Measurements from ENCODE around the gene SHB. TPM values are rescaled to one million over a fixed set of nuclear protein-coding genes. Genes with fewer than 3 reads are reported as not detected.

The SHB gene
- polyA plus RNA-seq, 2 of the 4 experiments (the other 2 are of a cell fraction) = 15.4 to 22.0 TPM

DNA sequence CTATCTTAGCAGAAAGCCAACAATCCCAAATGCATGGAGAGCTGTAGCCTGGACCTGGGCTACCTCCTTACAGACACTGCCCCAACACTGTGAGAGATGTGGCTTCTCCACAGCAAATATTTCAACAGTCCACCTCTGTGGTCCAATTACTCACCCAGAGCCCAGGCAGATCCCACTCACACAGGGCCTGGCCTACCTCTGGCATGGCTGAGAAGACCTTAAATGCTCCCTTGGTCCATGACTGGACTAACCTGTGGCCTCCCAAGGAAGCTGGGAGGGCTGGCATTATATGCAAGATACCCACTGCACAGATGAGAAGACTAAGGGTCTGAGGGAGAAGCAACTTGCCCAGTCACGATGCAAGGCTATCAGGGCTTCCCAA, 142.3 kb downstream of the SHB start:
- ChIA-PET CTCF (interaction anchor here (0.7 to 4.9 kb wide), 5 partner anchors 13 to 161 kb away, joined by 3 to 35 read pairs (median 4); no protein-coding TSS in a partner anchor), POLR2A (no interaction called here)
- Histone ChIP-seq H3K27ac (peak overlapping the region in 1 of 2 experiments; percentile 75; a peak in 4 of 6 replicates), H3K4me1 (peaks cover 28% of the 10 kb centered on the region), H3K9me3 (0 out of 3 replicates have a peak, but pooled peaks cover 7% of the 10 kb centered on the region), H3K4me2 (peak overlapping the region; percentile 44), H3K4me3 (no peak overlapping the region)
- WGBS (ENCODE audit: missing lambda C conversion rate) = 100% methylated on average over 1 of the region's 1 CpG
- TF ChIP-seq NPAS2 (CRISPR knock-in tag; IDR thresholded peaks at IDR 0.05; ENCODE audit: borderline replicate concordance) (no peak), EHMT2 (IDR thresholded peaks at IDR 0.05; ENCODE audit: low read depth) (no peak), CBX8 (IDR thresholded peaks at IDR 0.05) (no peak), ZNF302 (CRISPR knock-in tag; IDR thresholded peaks at IDR 0.05) (no peak), HOXB13 (CRISPR knock-in tag; IDR thresholded peaks at IDR 0.05; ENCODE audit: low read depth) (no peak), RARB (CRISPR knock-in tag; IDR thresholded peaks at IDR 0.05) (no peak), MYC (IDR thresholded peaks at IDR 0.05; ENCODE audit: borderline replicate concordance, low read length) (no peak), TP53 (CRISPR knock-in tag; IDR thresholded peaks at IDR 0.05) (no peak)
- TF ChIP-seq, protein P1, sequence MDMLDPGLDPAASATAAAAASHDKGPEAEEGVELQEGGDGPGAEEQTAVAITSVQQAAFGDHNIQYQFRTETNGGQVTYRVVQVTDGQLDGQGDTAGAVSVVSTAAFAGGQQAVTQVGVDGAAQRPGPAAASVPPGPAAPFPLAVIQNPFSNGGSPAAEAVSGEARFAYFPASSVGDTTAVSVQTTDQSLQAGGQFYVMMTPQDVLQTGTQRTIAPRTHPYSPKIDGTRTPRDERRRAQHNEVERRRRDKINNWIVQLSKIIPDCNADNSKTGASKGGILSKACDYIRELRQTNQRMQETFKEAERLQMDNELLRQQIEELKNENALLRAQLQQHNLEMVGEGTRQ (IDR thresholded peaks at IDR 0.05) = no peak
- ATAC-seq = no peak; a peak in 1 of 6 replicates
- FAIRE-seq = no peak
- no peak for DNase-seq (ENCODE audit: low read depth in 1 of 2, low spot score in 1 of 2)

DNA sequence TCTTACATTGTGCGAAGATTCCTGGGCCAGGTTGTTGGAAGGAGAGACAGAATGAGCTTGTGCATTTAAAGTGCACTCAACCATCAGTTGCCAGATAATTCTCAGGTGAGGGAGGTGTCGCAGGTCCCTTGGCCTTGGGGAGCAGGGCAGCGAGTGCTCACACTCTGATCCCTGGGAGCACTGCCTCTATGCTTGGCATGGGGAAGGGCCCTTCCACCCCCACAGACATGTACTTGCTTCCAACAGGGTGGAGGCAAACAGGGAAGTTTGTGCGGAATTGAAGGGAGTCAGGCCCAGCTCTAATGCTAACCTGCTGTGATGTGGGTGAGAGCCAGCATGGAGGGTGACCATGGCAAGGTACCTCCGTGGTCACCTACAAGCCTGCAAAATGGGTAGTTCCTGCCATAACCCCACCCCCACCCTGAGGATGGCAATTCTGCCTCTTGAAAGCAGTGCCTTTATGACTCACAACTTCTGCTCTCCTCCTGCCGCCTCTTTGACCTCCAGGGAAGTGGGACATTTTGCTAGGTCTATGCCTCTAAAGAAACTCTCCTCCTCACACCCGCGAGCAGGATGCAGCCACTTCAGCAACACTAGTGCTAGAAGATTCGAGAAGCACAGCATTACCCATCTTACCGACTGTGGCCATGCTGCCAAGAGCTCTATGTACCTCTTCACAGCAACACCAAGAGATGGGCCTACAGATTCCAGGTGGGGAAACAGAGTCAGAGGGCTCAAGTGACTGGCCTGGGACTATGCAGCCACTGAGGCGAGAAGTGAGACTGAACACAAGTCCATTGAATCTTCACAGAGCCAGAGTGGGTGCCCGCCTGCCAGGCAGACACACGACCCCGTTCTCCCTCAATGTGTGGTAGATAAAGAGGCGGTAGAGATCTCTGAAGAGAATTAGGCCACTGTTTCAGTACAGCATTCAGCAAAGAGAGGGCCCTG, 143.0 kb downstream of the SHB start:
- Histone ChIP-seq H3K4me3 (no peak overlapping the region), H3K27ac (peak overlapping the region in 1 of 2 experiments; percentile 75; a peak in 4 of 6 replicates), H3K4me1 (peaks cover 28% of the 10 kb centered on the region), H3K4me2 (peak overlapping the region; percentile 44), H3K9me3 (0 out of 3 replicates have a peak, but pooled peaks cover 6% of the 10 kb centered on the region)
- ATAC-seq = peak in 1 of 2 experiments; percentile 13; a peak in 1 of 6 replicates
- WGBS (ENCODE audit: missing lambda C conversion rate) = 74% methylated on average over 15 of the region's 15 CpGs
- no peak for FAIRE-seq
- no peak for DNase-seq (ENCODE audit: low read depth in 1 of 2, low spot score in 1 of 2)
- POLR2A ChIA-PET = no interaction called here
- TF ChIP-seq FOSL2 (IDR thresholded peaks at IDR 0.05) (no peak), FOSL2 (CRISPR knock-in tag; IDR thresholded peaks at IDR 0.05) (peak; percentile 17; the same call in 1 of the 2 replicates), CEBPB (IDR thresholded peaks at IDR 0.05) (no peak)
- CTCF ChIA-PET = interaction anchor here (0.8 to 4.9 kb wide), 8 partner anchors 13 to 445 kb away, joined by 3 to 35 read pairs (median 4); partner anchors contain the start of gene SHB

DNA sequence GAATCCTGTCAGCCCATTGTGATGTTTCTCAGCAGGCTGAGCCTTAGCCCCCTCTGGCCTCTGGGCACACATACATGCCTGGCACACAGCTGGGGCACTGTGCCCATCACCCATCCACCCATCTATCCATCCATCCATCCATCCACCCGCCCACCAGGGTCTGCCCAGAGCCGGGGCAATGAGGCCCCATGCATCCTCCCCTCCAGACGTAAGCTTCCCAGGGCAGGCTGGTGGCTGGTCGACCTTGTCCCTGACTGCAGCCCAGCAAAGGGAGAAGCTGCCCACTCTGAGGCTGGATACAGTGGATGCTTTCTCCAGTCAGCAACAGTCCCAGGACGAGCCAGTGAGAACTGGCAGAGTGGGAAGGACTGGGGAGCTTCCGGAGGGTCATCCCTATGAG, 144.0 kb downstream of the SHB start:
- TF ChIP-seq MYC (IDR thresholded peaks at IDR 0.05; ENCODE audit: borderline replicate concordance, low read length) (no peak), BHLHE40 (IDR thresholded peaks at IDR 0.05; ENCODE audit: low read depth, low read length) (no peak), ATOH8 (CRISPR knock-in tag; IDR thresholded peaks at IDR 0.05; ENCODE audit: low read depth) (no peak), NR3C1 (IDR thresholded peaks at IDR 0.05) (no peak), E2F6 (IDR thresholded peaks at IDR 0.05; ENCODE audit: borderline replicate concordance, low read depth) (no peak), RNF2 (IDR thresholded peaks at IDR 0.05; ENCODE audit: borderline replicate concordance, low read depth) (no peak), FOSL2 (IDR thresholded peaks at IDR 0.05) (no peak), FOSL2 (CRISPR knock-in tag; IDR thresholded peaks at IDR 0.05) (no peak)
- POLR2A ChIA-PET = interaction anchor here (0.6 kb wide), 1 partner anchor 24 kb away, joined by 6 read pairs; no protein-coding TSS in a partner anchor
- no peak overlapping the region for H3K4me3 ChIP-seq
- peaks cover 28% of the 10 kb centered on the region for H3K4me1 ChIP-seq
- no peak for ATAC-seq
- H3K27ac ChIP-seq = peak overlapping the region in 1 of 2 experiments; percentile 75; a peak in 3 of 6 replicates
- CTCF ChIA-PET = interaction anchor here (0.7 to 4.9 kb wide), 7 partner anchors 12 to 446 kb away, joined by 3 to 35 read pairs (median 3); partner anchors contain the start of gene SHB
- DNase-seq (ENCODE audit: low read depth in 1 of 2, low spot score in 1 of 2) = no peak
- no peaks in the 10 kb centered on the region for H3K9me3 ChIP-seq
- no peak overlapping the region for H3K4me2 ChIP-seq
- no peak for FAIRE-seq
- 92% methylated on average over 2 of the region's 6 CpGs for WGBS (ENCODE audit: missing lambda C conversion rate)

All from A549 (cell line).